ENCODE results near the gene RNF181. TPM values are rescaled to one million over a fixed set of nuclear protein-coding genes. Genes with fewer than 3 reads are reported as not detected.

RNF181 gene
- 100 to 1,000 TPM; 151 to 162 TPM for total RNA-seq

GRCh38 chr2:85595301-85596025, at the start of gene RNF181:
Gene RNF181 (plus strand): TSS chr2:85595745. CDS start chr2:85595764, 19 bp downstream.

DNA sequence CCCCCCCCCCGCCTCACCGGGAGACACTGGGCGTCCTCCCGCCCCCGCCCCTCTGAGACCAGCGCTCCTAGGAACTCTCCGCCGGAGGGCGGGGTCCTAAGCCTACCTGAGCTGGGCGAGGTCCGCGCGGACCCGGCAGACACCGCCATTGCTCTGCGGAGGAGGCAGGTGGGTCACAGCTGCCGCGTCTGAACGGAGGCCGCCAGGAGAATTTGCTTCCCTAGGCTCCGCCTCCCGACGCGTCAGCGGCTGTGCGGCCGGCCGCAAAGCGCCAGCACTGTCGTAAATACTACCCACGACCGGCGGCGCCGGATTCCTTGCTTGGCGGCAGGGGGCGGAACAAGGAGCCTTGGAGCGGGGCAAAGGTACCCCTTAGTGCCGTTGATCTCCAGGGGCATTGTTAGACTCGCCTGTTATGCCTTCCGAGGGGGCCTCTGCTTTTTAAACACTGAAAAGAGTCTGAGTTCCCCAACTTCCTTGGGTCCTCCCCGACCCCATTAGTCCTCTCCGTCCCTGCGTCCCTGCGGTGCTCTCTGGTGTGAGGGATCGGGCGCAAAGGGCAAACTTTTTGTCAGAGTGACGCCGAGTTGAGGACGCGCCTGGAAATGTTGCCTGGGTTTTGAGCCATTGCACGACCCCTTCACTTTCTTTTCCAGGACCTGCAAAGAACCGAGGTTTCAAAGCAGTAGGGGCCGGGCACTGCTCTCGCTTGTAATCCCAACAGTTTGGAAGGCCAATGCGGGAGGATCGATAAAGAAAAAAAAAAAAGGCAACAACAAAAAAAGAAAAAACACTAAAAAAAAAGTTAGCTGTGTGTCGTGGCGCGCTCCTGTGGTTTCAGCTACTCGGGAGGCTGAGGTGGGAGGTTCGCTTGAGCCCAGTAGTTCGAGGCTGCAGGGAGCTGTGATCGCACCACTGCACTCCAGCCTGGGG, 34.0 kb upstream of the RNF181 start, which contains the start of gene GGCX:
Gene GGCX, minus strand, starts transcription at position 214 of the 933 bp plus-strand sequence. Its CDS starts 65 bp downstream, at position 149.

GRCh38 chr2:85577386-85578242, 17.9 kb upstream of the RNF181 start, which contains the start of gene VAMP8:
Gene VAMP8 (plus strand): TSS chr2:85577586. CDS start chr2:85577647, 61 bp downstream.

DNA sequence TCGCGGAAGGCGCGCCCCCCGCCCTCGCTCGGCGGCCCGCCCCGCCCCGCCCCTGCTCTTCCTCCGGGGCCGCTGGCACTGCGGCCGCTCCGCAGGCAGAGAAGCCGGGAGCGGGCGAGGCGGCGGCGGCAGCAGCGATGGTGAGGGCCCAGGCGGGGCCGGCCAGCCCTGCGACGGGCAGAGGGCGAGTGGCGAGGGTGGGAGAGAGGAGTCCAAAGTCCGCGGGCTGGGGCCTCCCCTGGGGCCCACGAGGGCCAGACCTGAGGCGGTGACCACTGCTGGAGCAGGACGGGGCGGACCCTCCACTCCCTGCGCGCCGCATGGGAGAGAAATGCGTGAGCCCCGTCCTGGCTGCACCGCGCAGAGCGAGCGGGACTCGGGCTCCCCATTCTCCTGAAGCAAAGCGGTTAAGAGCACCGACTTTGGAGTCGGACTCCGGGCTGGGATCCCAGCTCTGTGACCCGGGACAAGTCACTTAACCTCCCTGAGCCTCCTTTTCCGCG, 11.1 kb upstream of the RNF181 start, which contains the start of gene VAMP5:
Gene VAMP5, plus strand, starts transcription at position 78 of the 503 bp plus-strand sequence. Its CDS starts 60 bp downstream, at position 138.

GRCh38 chr2:85602476-85603234, 7.1 kb downstream of the RNF181 start, which contains the start of gene TMEM150A:
Gene TMEM150A (minus strand): TSS chr2:85602698. CDS start chr2:85601948, 750 bp downstream.

GRCh38 chr2:85611705-85612587, 16.4 kb downstream of the RNF181 start, which contains the start of gene C2orf68:
Gene C2orf68 (minus strand): TSS chr2:85612066. CDS start chr2:85611984, 82 bp downstream.

Small RNA genes within 50 kb of the gene (small RNA-seq; reads per million reads assigned to genes)
- 0 reads per million in 2 donors for gene RN7SL126P

Other genes starting within 250 kb of the RNF181 start
- gene RETSAT, start 241.2 kb upstream of the RNF181 start, total RNA-seq: 100 to 1,000 TPM; 126 to 130 TPM
- 10 to 100 TPM; 21.3 to 22.0 TPM for gene ELMOD3, start 241.0 kb upstream of the RNF181 start, total RNA-seq
- 10 to 100 TPM; 16.2 to 37.0 TPM for gene CAPG, start 185.4 kb upstream of the RNF181 start, total RNA-seq
- 1 to 10 TPM in 1 of 2 donors, under 1 TPM in 1; 0.33 to 1.4 TPM for gene SH2D6, start 177.0 kb upstream of the RNF181 start, total RNA-seq
- gene MAT2A, start 56.6 kb upstream of the RNF181 start, total RNA-seq: 100 to 1,000 TPM in 1 of 2 donors, 10 to 100 TPM in 1; 74.7 to 258 TPM
- 10 to 100 TPM; 29.9 to 47.0 TPM for gene GGCX, start 34.3 kb upstream of the RNF181 start, total RNA-seq
- gene VAMP8, start 18.2 kb upstream of the RNF181 start, total RNA-seq: 10 to 100 TPM; 12.0 to 27.6 TPM
- gene VAMP5, start 11.3 kb upstream of the RNF181 start, total RNA-seq: 10 to 100 TPM; 10.7 to 11.0 TPM
- gene TMEM150A, start 7.0 kb downstream of the RNF181 start, total RNA-seq: 1 to 10 TPM; 8.0 to 8.9 TPM
- 10 to 100 TPM; 13.3 to 16.9 TPM for gene C2orf68, start 16.3 kb downstream of the RNF181 start, total RNA-seq
- 10 to 100 TPM; 41.0 to 60.9 TPM for gene USP39, start 20.4 kb downstream of the RNF181 start, total RNA-seq
- not detected for gene SFTPB, start 72.5 kb downstream of the RNF181 start, total RNA-seq
- not detected for gene GNLY, start 98.6 kb downstream of the RNF181 start, total RNA-seq
- gene ATOH8, start 158.2 kb downstream of the RNF181 start, total RNA-seq: 1 to 10 TPM; 2.4 to 9.0 TPM

Measured in melanocyte of skin (primary cell).